ENCODE data around the gene ECE1.

DNA sequence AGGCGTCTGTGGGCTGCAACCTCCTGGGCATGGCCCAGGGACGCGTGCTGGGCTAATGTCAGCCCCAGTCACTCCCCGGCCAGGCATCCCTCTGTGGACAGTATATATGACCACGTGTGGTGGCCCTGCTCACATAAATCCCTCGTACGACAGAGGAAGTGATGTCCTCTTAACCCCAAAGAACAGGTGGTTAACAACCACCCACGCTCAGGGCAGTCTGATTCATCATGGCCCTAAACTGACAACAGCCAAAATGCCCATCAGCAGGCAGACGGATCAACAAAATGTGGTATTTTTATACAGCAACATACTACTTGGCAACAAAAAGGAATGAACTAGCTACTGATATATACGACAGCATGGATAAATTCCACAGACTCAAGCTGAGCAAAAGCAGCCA is 51.0 kb downstream of the ECE1 start:
- TF ChIP-seq, protein P1, sequence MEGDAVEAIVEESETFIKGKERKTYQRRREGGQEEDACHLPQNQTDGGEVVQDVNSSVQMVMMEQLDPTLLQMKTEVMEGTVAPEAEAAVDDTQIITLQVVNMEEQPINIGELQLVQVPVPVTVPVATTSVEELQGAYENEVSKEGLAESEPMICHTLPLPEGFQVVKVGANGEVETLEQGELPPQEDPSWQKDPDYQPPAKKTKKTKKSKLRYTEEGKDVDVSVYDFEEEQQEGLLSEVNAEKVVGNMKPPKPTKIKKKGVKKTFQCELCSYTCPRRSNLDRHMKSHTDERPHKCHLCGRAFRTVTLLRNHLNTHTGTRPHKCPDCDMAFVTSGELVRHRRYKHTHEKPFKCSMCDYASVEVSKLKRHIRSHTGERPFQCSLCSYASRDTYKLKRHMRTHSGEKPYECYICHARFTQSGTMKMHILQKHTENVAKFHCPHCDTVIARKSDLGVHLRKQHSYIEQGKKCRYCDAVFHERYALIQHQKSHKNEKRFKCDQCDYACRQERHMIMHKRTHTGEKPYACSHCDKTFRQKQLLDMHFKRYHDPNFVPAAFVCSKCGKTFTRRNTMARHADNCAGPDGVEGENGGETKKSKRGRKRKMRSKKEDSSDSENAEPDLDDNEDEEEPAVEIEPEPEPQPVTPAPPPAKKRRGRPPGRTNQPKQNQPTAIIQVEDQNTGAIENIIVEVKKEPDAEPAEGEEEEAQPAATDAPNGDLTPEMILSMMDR (IDR thresholded peaks at IDR 0.05; ENCODE audit: insufficient read depth, low read length, poor library complexity, severe bottlenecking), result no peak
- no peak for TF ChIP-seq EZH2phosphoT487 (conservative IDR thresholded peaks at IDR 0.05; ENCODE audit: low read length)

Data from SU-DHL-6 (cell line).